GM23338 (cell line): ENCODE results near the gene HBD. TPM values are rescaled to one million over a fixed set of nuclear protein-coding genes. Genes with fewer than 3 reads are reported as not detected.

Experiments
- ATAC-seq: fragments of 200-7000 bp; cut with Tn5 transposase; 3 replicates; pipeline ENCODE4 v1.9.1; 2020
- DNase-seq: peaks from one replicate; pipeline ENCODE4 v3.0.0-alpha.2; 2015; ENCODE audit warnings: low spot score
- H2AFZ ChIP-seq: fragments of 200-600 bp; sonication (generic); 2 replicates; pipeline ENCODE4 v1.8.0; 2016; ENCODE audit warnings: antibody characterized with exemption, mild to moderate bottlenecking, moderate library complexity
- H3F3A ChIP-seq: fragments of 200-600 bp; sonication (generic); replicated peaks from 2 replicates; pipeline ENCODE4 v1.8.0; 2017; ENCODE audit warnings: antibody characterized with exemption, mixed run types, low read depth
- H3K27ac ChIP-seq: fragments of 200-600 bp; sonication (generic); 2 replicates; pipeline ENCODE4 v1.6.1; 2016; ENCODE audit warnings: low read depth
- H3K27me3 ChIP-seq: fragments of 200-600 bp; sonication (generic); 2 replicates; pipeline ENCODE4 v1.8.0; 2016; ENCODE audit warnings: mild to moderate bottlenecking, mixed run types, moderate library complexity; ENCODE audit not compliant: insufficient read depth
- H3K36me3 ChIP-seq: fragments of 200-600 bp; sonication (generic); 2 replicates; pipeline ENCODE4 v1.8.0; 2016; ENCODE audit warnings: mild to moderate bottlenecking; ENCODE audit not compliant: insufficient read depth
- H3K4me1 ChIP-seq: fragments of 200-600 bp; sonication (generic); 2 replicates; pipeline ENCODE4 v1.8.0; 2016; ENCODE audit warnings: mild to moderate bottlenecking, moderate library complexity; ENCODE audit not compliant: insufficient read depth
- H3K4me2 ChIP-seq: fragments of 200-600 bp; sonication (generic); 2 replicates; pipeline ENCODE4 v1.7.1; 2017; ENCODE audit warnings: mixed run types
- H3K4me3 ChIP-seq: fragments of 200-600 bp; sonication (generic); 2 replicates; pipeline ENCODE4 v1.6.1; 2016; ENCODE audit warnings: mixed run types
- H3K79me2 ChIP-seq: fragments of 200-600 bp; sonication (generic); replicated peaks from 2 replicates; pipeline ENCODE4 v1.8.0; 2017; ENCODE audit warnings: mild to moderate bottlenecking; ENCODE audit not compliant: insufficient read depth
- H3K9me2 ChIP-seq: fragments of 200-600 bp; sonication (generic); 2 replicates; pipeline ENCODE4 v1.8.0; 2017; ENCODE audit not compliant: insufficient read depth
- H4K20me1 ChIP-seq: fragments of 200-600 bp; sonication (generic); replicated peaks from 2 replicates; pipeline ENCODE4 v1.8.0; 2017; ENCODE audit warnings: mild to moderate bottlenecking; ENCODE audit not compliant: insufficient read depth
- H3K27ac Mint-ChIP-seq: 2 replicates; pipeline ENCODE4 v1.8.0; 2020; ENCODE audit warnings: inconsistent platforms, mild to moderate bottlenecking, moderate library complexity, mixed read lengths
- H3K27me3 Mint-ChIP-seq: 3 replicates; pipeline ENCODE4 v1.8.0; 2022; ENCODE audit warnings: low read depth, mild to moderate bottlenecking, moderate library complexity, mixed read lengths, inconsistent platforms; ENCODE audit not compliant: insufficient read depth, poor library complexity
- H3K36me3 Mint-ChIP-seq: 3 replicates; pipeline ENCODE4 v1.8.0; 2021; ENCODE audit warnings: low read depth, mild to moderate bottlenecking, inconsistent platforms, moderate library complexity, mixed read lengths
- H3K4me1 Mint-ChIP-seq: 3 replicates; pipeline ENCODE4 v1.8.0; 2020; ENCODE audit warnings: mild to moderate bottlenecking, inconsistent platforms, mixed read lengths
- H3K4me3 Mint-ChIP-seq: 3 replicates; pipeline ENCODE4 v1.8.0; 2021; ENCODE audit warnings: moderate library complexity, mild to moderate bottlenecking, inconsistent platforms, mixed read lengths
- H3K9me3 Mint-ChIP-seq: 3 replicates; pipeline ENCODE4 v1.8.0; 2020; ENCODE audit warnings: moderate library complexity, mild to moderate bottlenecking, inconsistent platforms, mixed read lengths
- CREB1 ChIP-seq: fragments of 250-450 bp; sonication (Bioruptor Pico); IDR thresholded peaks from 2 replicates; pipeline ENCODE4 v1.5.0; 2020; ENCODE audit warnings: low read depth, mild to moderate bottlenecking, moderate library complexity
- EZH2 ChIP-seq: fragments of 200-600 bp; sonication (generic); IDR thresholded peaks from one replicate; pipeline ENCODE4 v1.8.0; 2017; ENCODE audit warnings: antibody characterized with exemption, mild to moderate bottlenecking, low read depth; ENCODE audit not compliant: unreplicated experiment
- EZH2phosphoT487 ChIP-seq: fragments of 200-600 bp; sonication (generic); IDR thresholded peaks from one replicate; pipeline ENCODE4 v1.8.1; 2018; ENCODE audit warnings: antibody characterized with exemption; ENCODE audit not compliant: unreplicated experiment
- JUNB ChIP-seq: IDR thresholded peaks from one replicate; pipeline ENCODE4 v1.6.1; 2016; ENCODE audit warnings: antibody characterized with exemption; ENCODE audit not compliant: unreplicated experiment
- NANOG ChIP-seq: IDR thresholded peaks from 2 replicates; pipeline ENCODE4 v1.6.1; 2016; ENCODE audit warnings: antibody characterized with exemption, borderline replicate concordance
- POLR2AphosphoS5 ChIP-seq: IDR thresholded peaks from 2 replicates; pipeline ENCODE4 v1.6.1; 2016; ENCODE audit warnings: antibody characterized with exemption, low read depth
- STAT1 ChIP-seq: IDR thresholded peaks from one replicate; pipeline ENCODE4 v1.6.1; 2016; ENCODE audit warnings: antibody characterized with exemption; ENCODE audit not compliant: unreplicated experiment
- ZNF114 ChIP-seq: fragments of 250-450 bp; sonication (Bioruptor Pico); IDR thresholded peaks from 2 replicates; pipeline ENCODE4 v1.5.0; 2020; ENCODE audit warnings: mild to moderate bottlenecking, moderate library complexity
- ZNF331 ChIP-seq: fragments of 250-450 bp; sonication (Bioruptor Pico); IDR thresholded peaks from 2 replicates; pipeline ENCODE4 v1.5.0; 2020; ENCODE audit warnings: low read depth, mild to moderate bottlenecking, moderate library complexity
- polyA plus RNA-seq: library from polyadenylated mRNA; unstranded; fragments of >200 nt; fragmentation: Nextera tagmentation; extraction: Ambion mirVana; gene quantifications from 2 replicates; pipeline ENCODE4 v1.2.1, GENCODE V29; 2016
- total RNA-seq: library from RNA; depleted of rRNA; stranded (reverse); fragments of >200 nt; shearing (Covaris generic); gene quantifications from 2 replicates; pipeline ENCODE4 v1.2.3, GENCODE V29; 2014
- TF ChIP-seq, protein P1 (sequence below): IDR thresholded peaks from 2 replicates; pipeline ENCODE4 v1.6.1; 2016; ENCODE audit warnings: antibody characterized with exemption
- TF ChIP-seq, protein P2 (sequence below), 2 experiments: fragments of 200-600 bp in 1 of 2; sonication (generic) in 1 of 2; conservative IDR thresholded peaks; 2 replicates each; pipeline versions ENCODE4 v1.5.1 to v1.6.1; 2016 to 2017; ENCODE audit warnings: antibody characterized with exemption in 2 of 2, low read depth in 2 of 2, mild to moderate bottlenecking in 2 of 2, moderate library complexity in 1 of 2
- TF ChIP-seq, protein P3 (sequence below): IDR thresholded peaks from one replicate; pipeline ENCODE4 v1.6.1; 2018; ENCODE audit warnings: antibody characterized with exemption; ENCODE audit not compliant: unreplicated experiment
- TF ChIP-seq, protein P4 (sequence below): fragments of 250-450 bp; sonication (Bioruptor Pico); IDR thresholded peaks from 2 replicates; pipeline ENCODE4 v1.5.0; 2020; ENCODE audit warnings: mild to moderate bottlenecking, moderate library complexity

HBD gene
- total and polyA plus RNA-seq, 2 experiments from 2014 or later = not detected

DNA sequence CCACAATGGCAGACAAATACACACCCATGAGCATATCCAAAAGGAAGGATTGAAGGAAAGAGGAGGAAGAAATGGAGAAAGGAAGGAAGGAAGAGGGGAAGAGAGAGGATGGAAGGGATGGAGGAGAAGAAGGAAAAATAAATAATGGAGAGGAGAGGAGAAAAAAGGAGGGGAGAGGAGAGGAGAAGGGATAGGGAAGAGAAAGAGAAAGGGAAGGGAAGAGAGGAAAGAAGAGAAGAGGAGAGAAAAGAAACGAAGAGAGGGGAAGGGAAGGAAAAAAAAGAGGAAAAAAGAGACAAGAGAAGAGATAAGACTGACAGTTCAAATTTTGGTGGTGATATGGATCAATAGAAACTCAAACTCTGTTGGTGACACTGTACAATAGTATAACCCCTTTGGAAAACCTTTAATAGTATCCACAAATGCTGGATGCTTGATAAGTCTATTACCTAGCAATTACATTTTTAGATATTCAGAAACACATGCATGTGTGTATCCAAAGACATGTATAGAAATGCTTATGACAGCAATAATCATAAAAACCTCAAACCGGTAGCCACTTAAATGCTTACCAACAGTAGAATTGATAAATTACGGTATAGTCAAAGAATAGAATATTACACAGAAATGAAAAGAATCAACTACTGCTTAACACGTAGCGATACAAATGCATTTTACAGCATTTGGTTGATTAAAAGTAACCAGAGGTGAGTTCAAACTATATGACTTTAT, 1.2 kb upstream of the HBD start:
- H3K36me3 ChIP-seq = no peaks in the 10 kb centered on the region
- H3K36me3 Mint-ChIP-seq = no peaks in the 10 kb centered on the region
- H4K20me1 ChIP-seq = no peaks in the 10 kb centered on the region
- H3K27me3 Mint-ChIP-seq = no peaks in the 10 kb centered on the region
- H3K9me2 ChIP-seq = no peaks in the 10 kb centered on the region
- no peaks in the 10 kb centered on the region for H3K4me1 Mint-ChIP-seq
- no peaks in the 10 kb centered on the region for H3K27me3 ChIP-seq
- H3K9me3 Mint-ChIP-seq = no peaks in the 10 kb centered on the region
- no peak overlapping the region for H3K27ac ChIP-seq
- DNase-seq (no peak), ATAC-seq (no peak)
- no peak overlapping the region for H2AFZ ChIP-seq
- H3K79me2 ChIP-seq = no peaks in the 10 kb centered on the region
- H3K4me3 ChIP-seq = no peak overlapping the region
- H3K4me1 ChIP-seq = no peaks in the 10 kb centered on the region
- TF ChIP-seq, protein P1, sequence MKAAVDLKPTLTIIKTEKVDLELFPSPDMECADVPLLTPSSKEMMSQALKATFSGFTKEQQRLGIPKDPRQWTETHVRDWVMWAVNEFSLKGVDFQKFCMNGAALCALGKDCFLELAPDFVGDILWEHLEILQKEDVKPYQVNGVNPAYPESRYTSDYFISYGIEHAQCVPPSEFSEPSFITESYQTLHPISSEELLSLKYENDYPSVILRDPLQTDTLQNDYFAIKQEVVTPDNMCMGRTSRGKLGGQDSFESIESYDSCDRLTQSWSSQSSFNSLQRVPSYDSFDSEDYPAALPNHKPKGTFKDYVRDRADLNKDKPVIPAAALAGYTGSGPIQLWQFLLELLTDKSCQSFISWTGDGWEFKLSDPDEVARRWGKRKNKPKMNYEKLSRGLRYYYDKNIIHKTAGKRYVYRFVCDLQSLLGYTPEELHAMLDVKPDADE = no peak
- TF ChIP-seq EZH2 (no peak), POLR2AphosphoS5 (no peak), ZNF114 (CRISPR knock-in tag) (no peak), EZH2phosphoT487 (no peak), JUNB (no peak), NANOG (no peak), ZNF331 (CRISPR knock-in tag) (no peak), CREB1 (CRISPR knock-in tag) (no peak), STAT1 (no peak)
- TF ChIP-seq, protein P2, sequence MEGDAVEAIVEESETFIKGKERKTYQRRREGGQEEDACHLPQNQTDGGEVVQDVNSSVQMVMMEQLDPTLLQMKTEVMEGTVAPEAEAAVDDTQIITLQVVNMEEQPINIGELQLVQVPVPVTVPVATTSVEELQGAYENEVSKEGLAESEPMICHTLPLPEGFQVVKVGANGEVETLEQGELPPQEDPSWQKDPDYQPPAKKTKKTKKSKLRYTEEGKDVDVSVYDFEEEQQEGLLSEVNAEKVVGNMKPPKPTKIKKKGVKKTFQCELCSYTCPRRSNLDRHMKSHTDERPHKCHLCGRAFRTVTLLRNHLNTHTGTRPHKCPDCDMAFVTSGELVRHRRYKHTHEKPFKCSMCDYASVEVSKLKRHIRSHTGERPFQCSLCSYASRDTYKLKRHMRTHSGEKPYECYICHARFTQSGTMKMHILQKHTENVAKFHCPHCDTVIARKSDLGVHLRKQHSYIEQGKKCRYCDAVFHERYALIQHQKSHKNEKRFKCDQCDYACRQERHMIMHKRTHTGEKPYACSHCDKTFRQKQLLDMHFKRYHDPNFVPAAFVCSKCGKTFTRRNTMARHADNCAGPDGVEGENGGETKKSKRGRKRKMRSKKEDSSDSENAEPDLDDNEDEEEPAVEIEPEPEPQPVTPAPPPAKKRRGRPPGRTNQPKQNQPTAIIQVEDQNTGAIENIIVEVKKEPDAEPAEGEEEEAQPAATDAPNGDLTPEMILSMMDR (conservative IDR thresholded peaks at IDR 0.05; ENCODE audit: low read depth in 2 of 2) = no peak
- TF ChIP-seq, protein P3, sequence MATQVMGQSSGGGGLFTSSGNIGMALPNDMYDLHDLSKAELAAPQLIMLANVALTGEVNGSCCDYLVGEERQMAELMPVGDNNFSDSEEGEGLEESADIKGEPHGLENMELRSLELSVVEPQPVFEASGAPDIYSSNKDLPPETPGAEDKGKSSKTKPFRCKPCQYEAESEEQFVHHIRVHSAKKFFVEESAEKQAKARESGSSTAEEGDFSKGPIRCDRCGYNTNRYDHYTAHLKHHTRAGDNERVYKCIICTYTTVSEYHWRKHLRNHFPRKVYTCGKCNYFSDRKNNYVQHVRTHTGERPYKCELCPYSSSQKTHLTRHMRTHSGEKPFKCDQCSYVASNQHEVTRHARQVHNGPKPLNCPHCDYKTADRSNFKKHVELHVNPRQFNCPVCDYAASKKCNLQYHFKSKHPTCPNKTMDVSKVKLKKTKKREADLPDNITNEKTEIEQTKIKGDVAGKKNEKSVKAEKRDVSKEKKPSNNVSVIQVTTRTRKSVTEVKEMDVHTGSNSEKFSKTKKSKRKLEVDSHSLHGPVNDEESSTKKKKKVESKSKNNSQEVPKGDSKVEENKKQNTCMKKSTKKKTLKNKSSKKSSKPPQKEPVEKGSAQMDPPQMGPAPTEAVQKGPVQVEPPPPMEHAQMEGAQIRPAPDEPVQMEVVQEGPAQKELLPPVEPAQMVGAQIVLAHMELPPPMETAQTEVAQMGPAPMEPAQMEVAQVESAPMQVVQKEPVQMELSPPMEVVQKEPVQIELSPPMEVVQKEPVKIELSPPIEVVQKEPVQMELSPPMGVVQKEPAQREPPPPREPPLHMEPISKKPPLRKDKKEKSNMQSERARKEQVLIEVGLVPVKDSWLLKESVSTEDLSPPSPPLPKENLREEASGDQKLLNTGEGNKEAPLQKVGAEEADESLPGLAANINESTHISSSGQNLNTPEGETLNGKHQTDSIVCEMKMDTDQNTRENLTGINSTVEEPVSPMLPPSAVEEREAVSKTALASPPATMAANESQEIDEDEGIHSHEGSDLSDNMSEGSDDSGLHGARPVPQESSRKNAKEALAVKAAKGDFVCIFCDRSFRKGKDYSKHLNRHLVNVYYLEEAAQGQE = no peak
- TF ChIP-seq, protein P4, sequence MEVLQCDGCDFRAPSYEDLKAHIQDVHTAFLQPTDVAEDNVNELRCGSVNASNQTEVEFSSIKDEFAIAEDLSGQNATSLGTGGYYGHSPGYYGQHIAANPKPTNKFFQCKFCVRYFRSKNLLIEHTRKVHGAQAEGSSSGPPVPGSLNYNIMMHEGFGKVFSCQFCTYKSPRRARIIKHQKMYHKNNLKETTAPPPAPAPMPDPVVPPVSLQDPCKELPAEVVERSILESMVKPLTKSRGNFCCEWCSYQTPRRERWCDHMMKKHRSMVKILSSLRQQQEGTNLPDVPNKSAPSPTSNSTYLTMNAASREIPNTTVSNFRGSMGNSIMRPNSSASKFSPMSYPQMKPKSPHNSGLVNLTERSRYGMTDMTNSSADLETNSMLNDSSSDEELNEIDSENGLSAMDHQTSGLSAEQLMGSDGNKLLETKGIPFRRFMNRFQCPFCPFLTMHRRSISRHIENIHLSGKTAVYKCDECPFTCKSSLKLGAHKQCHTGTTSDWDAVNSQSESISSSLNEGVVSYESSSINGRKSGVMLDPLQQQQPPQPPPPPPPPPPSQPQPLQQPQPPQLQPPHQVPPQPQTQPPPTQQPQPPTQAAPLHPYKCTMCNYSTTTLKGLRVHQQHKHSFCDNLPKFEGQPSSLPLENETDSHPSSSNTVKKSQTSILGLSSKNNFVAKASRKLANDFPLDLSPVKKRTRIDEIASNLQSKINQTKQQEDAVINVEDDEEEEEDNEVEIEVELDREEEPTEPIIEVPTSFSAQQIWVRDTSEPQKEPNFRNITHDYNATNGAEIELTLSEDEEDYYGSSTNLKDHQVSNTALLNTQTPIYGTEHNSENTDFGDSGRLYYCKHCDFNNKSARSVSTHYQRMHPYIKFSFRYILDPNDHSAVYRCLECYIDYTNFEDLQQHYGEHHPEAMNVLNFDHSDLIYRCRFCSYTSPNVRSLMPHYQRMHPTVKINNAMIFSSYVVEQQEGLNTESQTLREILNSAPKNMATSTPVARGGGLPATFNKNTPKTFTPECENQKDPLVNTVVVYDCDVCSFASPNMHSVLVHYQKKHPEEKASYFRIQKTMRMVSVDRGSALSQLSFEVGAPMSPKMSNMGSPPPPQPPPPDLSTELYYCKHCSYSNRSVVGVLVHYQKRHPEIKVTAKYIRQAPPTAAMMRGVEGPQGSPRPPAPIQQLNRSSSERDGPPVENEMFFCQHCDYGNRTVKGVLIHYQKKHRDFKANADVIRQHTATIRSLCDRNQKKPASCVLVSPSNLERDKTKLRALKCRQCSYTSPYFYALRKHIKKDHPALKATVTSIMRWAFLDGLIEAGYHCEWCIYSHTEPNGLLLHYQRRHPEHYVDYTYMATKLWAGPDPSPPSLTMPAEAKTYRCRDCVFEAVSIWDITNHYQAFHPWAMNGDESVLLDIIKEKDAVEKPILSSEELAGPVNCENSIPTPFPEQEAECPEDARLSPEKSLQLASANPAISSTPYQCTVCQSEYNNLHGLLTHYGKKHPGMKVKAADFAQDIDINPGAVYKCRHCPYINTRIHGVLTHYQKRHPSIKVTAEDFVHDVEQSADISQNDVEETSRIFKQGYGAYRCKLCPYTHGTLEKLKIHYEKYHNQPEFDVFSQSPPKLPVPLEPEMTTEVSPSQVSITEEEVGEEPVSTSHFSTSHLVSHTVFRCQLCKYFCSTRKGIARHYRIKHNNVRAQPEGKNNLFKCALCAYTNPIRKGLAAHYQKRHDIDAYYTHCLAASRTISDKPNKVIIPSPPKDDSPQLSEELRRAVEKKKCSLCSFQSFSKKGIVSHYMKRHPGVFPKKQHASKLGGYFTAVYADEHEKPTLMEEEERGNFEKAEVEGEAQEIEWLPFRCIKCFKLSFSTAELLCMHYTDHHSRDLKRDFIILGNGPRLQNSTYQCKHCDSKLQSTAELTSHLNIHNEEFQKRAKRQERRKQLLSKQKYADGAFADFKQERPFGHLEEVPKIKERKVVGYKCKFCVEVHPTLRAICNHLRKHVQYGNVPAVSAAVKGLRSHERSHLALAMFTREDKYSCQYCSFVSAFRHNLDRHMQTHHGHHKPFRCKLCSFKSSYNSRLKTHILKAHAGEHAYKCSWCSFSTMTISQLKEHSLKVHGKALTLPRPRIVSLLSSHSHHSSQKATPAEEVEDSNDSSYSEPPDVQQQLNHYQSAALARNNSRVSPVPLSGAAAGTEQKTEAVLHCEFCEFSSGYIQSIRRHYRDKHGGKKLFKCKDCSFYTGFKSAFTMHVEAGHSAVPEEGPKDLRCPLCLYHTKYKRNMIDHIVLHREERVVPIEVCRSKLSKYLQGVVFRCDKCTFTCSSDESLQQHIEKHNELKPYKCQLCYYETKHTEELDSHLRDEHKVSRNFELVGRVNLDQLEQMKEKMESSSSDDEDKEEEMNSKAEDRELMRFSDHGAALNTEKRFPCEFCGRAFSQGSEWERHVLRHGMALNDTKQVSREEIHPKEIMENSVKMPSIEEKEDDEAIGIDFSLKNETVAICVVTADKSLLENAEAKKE (CRISPR knock-in tag) = no peak
- no peak overlapping the region for H3K27ac Mint-ChIP-seq
- no peak overlapping the region for H3K4me2 ChIP-seq
- H3F3A ChIP-seq = no peaks in the 10 kb centered on the region
- no peak overlapping the region for H3K4me3 Mint-ChIP-seq
